ENCODE data around the gene PLEKHA5.

DNA sequence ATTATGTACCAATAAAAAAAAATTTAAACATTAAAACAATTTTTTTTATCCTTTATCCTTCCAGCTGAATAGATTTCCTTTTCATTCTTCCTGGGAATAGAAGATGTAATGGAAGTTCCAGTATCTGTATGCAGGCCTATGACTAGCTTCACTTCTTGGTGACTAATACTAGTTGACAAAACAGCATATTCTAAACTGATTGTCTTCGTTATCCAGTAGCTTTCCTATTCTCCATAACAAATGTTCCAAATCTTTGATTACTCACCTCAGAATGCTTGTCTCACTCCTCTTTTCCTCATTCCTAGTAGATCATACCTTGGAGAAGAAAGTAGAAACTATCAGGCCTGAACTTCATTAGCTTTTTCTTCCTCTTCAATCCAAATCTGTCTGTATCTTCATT, 70.7 kb downstream of the PLEKHA5 start:
- TF ChIP-seq, protein P1, sequence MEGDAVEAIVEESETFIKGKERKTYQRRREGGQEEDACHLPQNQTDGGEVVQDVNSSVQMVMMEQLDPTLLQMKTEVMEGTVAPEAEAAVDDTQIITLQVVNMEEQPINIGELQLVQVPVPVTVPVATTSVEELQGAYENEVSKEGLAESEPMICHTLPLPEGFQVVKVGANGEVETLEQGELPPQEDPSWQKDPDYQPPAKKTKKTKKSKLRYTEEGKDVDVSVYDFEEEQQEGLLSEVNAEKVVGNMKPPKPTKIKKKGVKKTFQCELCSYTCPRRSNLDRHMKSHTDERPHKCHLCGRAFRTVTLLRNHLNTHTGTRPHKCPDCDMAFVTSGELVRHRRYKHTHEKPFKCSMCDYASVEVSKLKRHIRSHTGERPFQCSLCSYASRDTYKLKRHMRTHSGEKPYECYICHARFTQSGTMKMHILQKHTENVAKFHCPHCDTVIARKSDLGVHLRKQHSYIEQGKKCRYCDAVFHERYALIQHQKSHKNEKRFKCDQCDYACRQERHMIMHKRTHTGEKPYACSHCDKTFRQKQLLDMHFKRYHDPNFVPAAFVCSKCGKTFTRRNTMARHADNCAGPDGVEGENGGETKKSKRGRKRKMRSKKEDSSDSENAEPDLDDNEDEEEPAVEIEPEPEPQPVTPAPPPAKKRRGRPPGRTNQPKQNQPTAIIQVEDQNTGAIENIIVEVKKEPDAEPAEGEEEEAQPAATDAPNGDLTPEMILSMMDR (IDR thresholded peaks at IDR 0.05): no peak
- no peak for TF ChIP-seq POLR2AphosphoS5 (IDR thresholded peaks at IDR 0.05; ENCODE audit: low read depth, low read length)
- TF ChIP-seq, protein P2, sequence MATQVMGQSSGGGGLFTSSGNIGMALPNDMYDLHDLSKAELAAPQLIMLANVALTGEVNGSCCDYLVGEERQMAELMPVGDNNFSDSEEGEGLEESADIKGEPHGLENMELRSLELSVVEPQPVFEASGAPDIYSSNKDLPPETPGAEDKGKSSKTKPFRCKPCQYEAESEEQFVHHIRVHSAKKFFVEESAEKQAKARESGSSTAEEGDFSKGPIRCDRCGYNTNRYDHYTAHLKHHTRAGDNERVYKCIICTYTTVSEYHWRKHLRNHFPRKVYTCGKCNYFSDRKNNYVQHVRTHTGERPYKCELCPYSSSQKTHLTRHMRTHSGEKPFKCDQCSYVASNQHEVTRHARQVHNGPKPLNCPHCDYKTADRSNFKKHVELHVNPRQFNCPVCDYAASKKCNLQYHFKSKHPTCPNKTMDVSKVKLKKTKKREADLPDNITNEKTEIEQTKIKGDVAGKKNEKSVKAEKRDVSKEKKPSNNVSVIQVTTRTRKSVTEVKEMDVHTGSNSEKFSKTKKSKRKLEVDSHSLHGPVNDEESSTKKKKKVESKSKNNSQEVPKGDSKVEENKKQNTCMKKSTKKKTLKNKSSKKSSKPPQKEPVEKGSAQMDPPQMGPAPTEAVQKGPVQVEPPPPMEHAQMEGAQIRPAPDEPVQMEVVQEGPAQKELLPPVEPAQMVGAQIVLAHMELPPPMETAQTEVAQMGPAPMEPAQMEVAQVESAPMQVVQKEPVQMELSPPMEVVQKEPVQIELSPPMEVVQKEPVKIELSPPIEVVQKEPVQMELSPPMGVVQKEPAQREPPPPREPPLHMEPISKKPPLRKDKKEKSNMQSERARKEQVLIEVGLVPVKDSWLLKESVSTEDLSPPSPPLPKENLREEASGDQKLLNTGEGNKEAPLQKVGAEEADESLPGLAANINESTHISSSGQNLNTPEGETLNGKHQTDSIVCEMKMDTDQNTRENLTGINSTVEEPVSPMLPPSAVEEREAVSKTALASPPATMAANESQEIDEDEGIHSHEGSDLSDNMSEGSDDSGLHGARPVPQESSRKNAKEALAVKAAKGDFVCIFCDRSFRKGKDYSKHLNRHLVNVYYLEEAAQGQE (IDR thresholded peaks at IDR 0.05; ENCODE audit: insufficient read depth in 1 of 2, low read depth in 2 of 2, low read length in 1 of 2): no peak
